IPS-11a (cell line): ENCODE results near the gene STARD13.

ENCODE experiments used
- H3K4me3 ChIP-seq: one replicate; pipeline ENCODE4 v1.5.1; 2013; ENCODE audit warnings: low read depth, low read length, control low read depth

Gene STARD13

DNA sequence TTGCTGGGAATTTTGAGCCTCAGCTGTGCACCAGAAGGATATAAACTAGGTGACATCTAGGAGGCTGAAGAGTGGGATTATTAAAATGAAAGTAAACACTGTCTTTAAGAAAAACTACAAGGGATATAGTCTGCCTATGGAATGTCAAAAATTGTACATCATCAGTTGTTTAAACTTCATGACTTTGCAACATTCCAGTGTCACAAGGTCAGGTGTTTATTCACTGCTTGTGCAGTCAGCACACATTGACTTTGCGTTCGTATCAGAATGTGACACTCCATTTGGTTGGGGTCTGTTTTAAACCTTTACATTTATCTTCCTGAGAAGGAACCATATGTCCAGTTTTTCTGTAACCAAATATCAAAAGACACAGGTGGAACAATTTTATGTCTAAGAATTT lies 183.7 kb downstream of the STARD13 start:
- H3K4me3 ChIP-seq: no peak overlapping the region

DNA sequence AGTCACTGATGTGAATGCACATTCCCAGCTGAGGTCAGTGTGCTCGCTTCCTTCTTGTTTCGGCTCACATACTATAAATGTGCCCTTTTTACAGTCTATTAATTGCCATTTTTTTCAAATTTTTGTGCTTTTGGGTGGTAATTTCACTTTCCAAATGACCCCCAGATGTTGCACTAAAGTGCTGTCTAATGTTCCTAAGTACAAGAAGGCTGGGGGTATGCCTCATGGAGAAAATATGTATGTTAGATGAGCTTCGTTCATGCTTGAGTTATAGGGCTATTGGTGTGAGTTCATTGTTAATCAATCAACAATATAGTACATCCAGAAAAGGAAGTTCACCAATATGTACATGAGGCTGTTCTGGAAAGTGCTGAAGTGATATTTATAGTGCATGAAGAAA lies 184.7 kb downstream of the STARD13 start:
- no peak overlapping the region for H3K4me3 ChIP-seq

DNA sequence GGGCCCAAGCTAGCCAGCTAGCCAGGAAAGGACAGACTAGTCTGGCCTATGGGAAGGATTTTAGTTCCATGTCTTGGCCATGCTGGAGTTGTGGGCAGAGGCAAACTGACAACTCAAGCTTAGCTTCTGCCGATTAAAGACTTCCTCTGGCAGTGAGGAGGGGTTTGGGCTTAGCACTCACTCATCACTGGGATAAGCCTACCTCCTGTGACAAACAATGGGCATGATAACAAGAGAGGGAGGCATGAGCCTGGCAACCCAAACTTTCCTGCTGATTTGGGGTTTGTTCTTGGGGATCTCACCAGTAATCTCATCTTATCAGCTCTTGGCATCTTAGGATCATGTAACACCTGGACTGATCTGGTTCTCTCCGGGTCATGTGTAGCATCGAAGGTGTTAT lies 185.7 kb downstream of the STARD13 start:
- no peak overlapping the region for H3K4me3 ChIP-seq

DNA sequence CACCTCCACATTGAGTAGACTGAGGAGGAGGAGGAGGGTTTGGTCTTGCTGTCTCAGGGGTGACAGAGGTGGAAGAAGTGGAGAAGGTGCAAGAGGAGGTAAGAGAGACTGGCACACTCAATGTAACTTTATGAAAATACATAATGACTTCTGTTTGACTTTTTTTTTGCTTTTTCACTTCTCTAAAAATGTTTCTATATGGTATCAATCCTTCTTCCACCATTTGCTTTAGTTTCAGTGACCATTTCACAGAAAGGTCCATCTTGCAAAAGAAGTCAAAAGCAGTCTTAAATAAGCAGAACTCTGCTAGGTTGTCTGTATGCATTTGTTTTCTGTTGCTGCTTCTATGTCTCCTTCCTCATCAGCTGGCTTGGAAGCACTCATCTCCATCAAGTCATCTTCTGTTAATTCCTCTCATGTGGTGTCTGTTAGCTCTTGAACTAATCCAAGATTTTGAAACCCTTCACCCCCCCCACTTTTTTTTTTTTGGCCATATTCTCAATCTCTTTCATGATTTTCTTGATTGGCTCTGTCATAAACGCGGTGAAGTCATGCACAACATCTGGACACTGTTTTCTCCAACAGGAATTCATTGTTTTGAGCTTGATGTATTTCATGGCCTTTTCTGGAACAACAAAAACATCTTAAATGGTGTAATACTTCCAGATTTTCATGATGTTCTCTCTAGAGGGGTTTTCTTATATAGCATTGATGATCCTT lies 188.5 kb downstream of the STARD13 start:
- no peak overlapping the region for H3K4me3 ChIP-seq

DNA sequence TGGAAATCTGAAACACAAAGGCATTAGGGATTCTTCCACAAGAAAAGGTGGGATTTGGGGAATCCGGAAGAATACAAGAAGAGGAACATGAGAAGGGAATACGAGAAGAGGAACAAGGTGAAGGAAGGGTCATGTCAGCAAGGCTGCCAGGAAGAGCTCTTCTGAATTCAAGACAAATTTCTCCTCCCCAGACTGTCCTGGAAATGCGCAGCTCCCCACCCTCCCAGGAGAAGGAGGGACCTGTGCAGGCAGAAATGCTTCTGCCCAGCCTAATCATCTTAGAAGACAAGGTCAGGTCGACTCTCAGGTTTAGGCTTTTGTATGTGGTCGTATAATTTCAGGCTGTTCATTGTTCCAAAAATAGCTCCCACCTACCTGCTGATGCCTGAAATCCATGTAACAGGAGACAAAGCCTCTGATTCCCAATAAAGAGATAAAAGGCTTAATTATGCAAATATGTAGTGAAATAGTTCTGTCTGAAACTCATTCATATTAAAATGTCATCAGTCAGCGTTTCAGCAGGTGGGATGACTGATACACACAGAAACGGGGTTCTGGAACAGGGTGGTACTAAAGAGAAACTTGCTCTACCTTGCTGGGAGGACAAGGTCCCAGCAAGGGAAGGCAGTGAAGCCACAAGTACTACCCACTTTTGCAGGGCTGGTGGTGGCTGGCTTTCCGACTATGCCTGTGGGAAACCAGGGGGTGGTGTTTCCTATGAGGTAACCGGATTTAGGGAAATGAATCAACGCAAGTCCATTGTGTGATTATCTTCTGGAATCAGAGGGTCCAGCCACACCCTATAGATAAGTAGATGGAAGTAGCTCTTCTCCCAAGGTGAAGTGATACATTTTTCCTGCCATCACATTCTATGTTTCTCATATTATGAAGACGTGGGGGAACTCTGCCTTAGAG lies 193.2 kb downstream of the STARD13 start:
- H3K4me3 ChIP-seq: no peak overlapping the region

DNA sequence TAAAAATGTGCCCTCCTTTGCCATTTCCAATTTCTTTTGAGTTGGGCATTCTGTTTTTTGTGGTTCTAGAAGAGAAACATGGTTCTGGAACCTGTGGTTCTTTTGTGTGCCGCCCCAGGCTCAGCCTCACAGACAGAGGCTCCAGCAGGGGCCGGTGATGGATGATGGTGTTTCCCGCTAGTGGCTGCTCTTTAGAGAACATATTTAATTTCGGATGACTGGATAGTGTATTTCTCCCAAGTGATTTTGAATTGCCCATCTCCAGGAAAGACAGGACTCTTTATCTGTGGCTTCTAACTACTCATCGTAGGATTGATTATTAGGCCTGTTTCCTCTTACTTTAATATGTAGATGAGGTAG lies 194.2 kb downstream of the STARD13 start:
- H3K4me3 ChIP-seq: no peak overlapping the region

DNA sequence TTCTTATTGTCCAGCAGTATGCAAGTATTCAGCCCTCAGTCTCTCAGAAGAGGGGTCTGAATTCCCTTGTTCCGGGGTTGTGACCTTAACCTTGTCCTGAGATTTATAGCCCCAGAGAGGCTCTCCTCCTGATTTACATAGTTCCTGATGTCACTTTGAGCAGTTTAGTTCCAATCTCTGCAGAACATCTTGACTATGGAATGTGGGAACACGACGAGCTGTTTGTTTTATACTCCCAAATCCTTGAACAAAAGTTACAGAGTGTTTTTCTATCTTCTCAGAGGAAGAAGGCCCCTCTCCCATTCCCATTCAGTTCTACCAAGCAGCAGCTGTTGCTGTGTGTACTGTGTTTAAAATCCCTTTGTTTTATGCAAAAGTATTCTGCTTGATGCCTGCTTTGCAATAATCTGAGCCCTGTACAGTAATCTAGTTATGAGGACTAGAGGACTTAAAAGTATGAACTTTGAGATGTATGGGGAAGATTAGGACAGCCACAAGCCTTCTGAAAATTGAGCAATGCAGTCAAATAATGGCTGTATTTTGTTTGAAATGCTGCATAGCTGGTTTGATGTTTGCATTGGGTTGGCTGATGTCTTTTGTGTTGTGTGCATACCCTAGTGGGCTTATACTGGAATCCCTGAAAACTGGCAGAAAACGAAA lies 194.7 kb downstream of the STARD13 start:
- no peak overlapping the region for H3K4me3 ChIP-seq

DNA sequence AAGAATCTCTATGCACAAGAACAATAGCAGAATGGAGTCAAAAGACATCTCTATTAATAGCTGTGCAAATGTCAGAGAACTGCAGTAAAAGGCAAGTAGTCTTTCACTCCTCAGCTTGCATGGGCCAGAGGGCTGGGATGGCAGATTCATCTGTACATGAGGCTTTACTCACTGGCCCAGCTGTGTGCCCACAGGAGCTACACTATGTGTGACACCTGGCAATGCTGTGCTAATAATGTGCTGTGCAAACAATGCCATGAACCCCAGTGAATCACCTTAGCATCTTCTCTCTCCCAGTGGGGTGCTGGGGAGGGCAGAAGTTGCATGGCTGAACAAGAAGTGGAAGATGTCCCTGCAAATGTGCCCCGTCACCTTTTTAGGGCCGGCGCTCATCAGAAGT lies 196.2 kb downstream of the STARD13 start:
- no peak overlapping the region for H3K4me3 ChIP-seq

DNA sequence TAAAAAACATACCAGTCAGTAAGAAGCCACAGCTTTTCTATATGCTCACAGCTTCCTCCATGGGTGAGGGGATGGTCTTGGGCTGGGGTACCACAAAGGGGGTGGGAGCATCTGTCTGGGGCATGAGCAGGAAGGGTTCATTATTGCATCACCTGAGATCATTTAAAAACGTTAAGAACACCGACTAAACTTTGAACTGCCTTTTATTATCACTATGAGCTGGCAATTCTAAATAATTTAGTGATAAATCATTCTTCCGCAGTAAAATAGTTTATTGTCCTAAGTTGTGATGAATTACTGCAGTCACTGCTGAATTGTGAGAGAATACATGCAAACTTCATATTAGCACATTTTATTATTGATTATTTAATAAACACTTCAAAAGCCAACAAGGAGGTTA lies 197.8 kb downstream of the STARD13 start:
- H3K4me3 ChIP-seq: no peak overlapping the region

DNA sequence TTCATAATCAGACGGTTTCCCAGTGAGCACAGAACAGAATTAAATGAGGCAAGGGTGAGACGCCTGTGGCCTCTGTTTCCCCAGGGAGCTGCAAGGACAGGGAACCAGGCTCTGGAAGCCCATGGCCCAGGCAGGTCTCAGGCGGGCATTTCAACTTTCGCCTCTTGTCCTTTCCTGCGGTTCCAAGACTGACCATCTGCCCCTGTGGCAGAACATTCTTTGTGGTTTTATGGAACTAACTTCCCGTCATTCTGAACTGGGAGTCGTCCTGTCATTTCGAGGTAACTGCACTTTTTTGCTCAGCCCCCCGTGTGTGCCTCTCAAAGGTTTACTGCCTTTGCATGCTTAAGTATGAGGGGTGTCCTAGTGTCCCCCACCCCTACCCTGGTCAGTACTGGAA lies 198.5 kb downstream of the STARD13 start:
- no peak overlapping the region for H3K4me3 ChIP-seq

DNA sequence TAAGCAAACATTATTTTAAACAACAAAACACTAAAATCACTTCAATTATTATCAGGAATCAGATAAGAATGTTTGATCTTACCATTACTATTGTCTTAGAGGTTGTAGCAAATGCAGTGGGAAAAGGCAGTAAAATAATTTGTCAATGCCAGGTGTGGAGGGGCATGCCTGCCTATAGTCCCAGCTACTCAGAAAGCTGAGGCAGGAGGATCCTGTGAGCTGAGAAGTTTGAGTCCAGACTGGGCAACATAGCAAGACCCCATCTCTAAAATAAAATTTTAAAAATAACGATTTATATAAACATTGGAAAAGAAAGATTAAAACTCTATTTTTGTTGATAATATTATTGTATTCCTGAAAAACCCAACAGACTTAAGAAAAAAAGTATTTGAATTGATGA lies 202.5 kb downstream of the STARD13 start:
- H3K4me3 ChIP-seq: no peak overlapping the region

DNA sequence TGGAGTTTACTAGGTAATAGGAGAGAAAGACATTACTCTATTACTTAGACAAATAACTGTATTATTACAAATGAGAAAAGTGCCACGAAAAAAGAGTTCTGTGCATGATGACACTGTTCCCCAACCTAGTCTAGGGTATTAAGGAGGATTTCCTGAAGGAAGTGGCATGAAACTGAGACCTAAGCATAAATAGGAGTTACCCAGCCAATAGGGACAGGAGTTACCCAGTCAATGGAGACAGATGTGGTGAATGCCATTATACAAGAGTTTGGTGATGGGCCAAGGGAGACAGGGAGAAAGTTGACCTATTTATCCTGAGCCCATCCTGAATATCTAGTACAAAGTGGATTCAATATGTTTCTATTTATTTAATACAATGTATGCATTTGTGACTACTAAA lies 203.9 kb downstream of the STARD13 start:
- no peak overlapping the region for H3K4me3 ChIP-seq

DNA sequence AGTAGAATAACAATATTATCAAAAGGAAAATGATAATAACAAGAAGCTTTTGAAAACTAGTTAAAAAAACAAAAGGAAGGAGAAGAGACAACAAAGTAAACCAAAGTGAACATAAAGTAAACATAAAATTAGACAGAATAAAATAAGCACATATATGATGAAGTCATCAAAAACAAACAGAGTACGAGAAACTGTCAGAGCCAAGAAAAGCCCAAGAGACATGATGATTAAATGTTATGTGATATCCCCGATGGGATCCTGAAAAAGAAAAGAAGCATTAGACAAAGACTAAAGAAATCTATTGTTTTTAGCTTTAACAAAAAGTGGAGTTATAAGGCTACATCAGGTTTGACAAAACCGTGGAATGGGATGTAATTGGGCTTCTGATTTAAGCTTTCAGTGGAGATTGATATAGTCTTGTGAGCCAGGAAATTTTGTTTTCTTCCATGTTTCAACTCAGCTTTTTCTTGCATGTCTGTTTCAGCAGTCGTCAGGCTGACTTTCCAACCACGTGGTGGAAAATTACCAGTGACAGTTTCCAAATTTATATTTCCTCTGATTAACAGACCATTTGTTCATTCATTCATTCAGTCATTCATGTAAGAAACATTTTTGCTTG lies 204.5 kb downstream of the STARD13 start:
- H3K4me3 ChIP-seq: no peak overlapping the region

DNA sequence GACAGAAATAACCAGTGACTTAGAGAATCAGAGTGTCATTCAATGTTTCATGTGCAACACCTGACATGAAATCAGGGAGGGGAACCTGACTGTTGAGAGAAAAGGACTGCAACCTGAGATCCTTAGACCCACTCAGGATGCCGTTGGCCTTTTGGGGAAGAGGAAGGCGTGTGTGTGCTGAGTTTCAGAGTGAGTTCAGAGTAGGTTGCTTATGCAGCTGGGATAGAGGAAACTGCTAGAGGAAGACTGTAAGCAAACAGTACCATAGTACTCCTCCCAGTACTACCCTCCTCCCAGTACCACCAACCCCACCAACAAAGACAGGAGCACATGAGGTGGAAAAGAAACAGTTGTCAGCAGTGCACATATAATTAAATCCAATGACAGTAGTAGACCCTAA lies 205.6 kb downstream of the STARD13 start:
- H3K4me3 ChIP-seq: no peak overlapping the region

DNA sequence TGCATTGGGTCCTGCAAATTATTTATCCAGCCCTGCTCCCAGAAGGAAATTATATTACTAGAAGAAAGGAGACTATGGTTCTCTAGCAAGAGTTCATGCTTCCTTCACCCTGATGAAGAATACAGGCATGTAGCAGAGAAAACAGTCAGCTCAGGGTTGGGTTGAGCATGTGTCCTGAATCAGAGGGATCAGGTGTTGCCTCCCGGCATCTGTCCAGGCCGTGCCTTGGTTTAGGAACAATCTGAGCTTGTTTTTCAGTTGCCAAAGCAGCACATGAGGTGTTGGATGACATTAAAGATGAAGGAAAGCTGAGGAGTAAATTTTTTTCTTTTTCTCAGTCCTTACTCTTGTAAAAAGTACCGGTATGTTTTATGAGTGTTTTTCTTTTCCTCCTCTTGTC lies 207.3 kb downstream of the STARD13 start:
- H3K4me3 ChIP-seq: no peak overlapping the region

DNA sequence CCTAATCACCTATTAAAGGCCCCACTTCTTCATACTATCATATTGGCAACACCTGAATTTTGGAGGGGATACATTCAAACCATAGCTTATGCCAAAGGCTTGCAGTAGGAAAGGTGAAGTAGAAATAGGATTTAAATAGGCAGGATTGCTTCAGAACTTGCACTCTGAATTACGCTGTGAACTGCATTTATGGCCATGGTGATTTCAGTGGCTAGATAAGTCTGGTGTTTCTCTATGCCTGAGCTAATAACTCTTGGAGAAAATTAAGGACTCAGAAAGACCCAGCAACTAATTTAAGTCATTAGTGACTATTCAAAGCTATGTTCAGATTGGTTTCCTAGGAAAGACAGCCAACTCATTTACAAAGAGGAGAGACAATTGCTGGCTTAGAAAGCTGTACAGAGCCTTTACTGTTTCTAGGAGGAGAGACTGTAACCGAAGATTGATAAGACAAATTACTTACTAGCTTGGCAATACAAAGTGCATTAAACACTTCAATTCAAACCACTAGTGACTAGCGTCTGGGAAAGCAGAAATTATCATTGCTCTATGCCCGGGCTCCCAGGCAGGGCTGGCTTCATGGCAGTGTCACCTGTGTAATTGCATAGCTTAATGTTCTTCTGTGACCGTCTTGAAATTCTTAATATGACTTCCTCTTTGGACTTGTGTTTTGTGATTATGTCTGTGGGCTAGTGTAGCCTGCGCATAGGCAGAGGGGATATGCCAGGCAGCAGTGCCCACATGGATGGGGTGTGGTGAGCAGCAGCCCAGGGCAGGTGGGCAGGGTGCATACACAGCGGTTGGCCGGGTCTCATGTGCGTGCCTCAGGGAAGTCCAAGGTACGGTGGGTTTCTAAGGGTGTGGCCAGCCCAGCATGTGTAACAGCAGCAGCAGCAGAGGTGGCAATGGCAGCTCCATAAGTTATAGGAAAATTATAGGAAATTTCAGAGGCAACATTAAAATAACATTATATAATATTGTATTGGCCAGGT lies 209.3 kb downstream of the STARD13 start:
- no peak overlapping the region for H3K4me3 ChIP-seq

DNA sequence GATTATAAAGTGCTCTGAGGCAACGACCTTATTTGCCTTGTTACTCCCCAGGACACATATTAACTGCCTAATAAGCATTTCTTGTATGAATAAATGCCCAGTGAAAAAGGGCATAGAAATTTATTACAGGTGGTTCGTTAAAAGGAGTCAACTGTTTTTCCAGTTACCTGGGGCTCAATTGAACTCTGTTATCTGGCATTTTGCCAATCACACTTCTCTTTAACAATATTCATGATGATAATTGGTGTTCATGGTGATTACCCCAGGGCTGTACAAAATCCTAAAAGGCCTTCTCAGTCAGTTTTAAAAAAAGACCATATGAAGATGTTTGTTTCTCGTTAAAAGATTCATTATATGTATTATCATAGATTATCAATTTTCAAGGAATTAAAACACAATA lies 212.2 kb downstream of the STARD13 start:
- H3K4me3 ChIP-seq: no peak overlapping the region

DNA sequence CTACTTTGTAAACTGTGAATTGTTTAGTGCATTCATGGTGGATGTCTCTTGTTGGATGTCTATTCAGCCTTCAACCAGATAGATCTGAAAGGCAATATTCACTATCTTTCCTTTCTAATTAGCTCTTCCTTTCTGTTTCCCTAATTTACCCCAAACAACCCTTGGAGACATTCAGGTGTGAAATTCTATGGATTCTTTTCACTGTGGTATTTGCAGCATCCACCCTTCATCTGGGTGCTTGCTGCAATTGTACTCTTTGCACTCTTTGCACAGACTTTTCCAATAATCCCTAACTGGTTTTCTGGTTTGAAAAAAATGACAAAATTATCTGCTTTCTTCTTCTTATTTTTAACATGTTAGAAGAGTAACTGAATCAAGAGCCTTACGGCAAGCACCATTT lies 212.8 kb downstream of the STARD13 start:
- no peak overlapping the region for H3K4me3 ChIP-seq

DNA sequence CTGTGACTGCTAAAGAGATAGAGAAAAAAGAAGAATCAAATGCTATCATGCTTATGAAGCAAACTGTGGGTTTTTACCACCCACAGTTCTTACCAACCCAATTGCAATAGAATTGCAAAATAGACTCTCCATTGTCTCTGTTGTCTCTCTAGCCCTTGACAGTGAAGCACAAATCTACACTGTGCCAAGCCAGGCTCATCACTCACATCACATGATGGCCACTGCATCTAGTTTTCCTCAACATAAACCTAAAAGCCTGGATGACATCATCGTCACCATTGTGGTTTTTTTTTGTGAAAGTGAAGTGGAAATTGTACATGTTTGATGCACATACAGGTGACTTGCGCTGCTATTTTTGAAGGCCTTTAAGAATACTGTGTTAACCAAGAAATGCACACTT lies 213.3 kb downstream of the STARD13 start:
- no peak overlapping the region for H3K4me3 ChIP-seq

DNA sequence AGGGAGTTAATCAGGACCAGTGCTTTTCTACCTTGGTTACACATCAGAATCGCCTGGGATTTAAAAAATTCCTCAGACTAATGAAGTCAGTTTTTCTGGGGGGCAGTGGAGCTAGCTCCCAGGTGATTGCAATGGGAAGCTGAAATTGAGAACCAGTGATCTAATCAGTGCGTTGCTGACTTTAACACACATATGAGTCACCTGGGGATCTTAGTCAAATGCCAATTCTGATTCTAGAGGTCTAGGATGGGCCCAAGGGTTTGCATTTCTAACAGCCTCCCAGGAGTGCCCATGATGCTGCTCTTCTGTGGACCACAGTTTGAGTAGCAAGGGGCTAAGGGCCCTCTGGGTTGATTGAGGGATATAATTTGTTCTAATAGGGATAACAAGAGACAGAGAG lies 214.8 kb downstream of the STARD13 start:
- H3K4me3 ChIP-seq: no peak overlapping the region
